HUES48 (cell line): ENCODE data around the gene TSPOAP1.

ENCODE experiments used
- H3K27ac ChIP-seq: one replicate; pipeline ENCODE4 v1.7.0; 2013; ENCODE audit warnings: low read depth, low read length, inconsistent platforms
- H3K27me3 ChIP-seq: 2 replicates; pipeline ENCODE4 v1.6.1; 2013; ENCODE audit warnings: mild to moderate bottlenecking, low read length; ENCODE audit not compliant: control insufficient read depth, insufficient read depth
- H3K36me3 ChIP-seq: 2 replicates; pipeline ENCODE4 v1.6.1; 2013; ENCODE audit warnings: low read length; ENCODE audit not compliant: control insufficient read depth, insufficient read depth
- H3K4me1 ChIP-seq: 2 replicates; pipeline ENCODE4 v1.6.1; 2013; ENCODE audit warnings: mild to moderate bottlenecking, low read length; ENCODE audit not compliant: control insufficient read depth, insufficient read depth
- H3K4me3 ChIP-seq: 2 replicates; pipeline ENCODE4 v1.5.1; 2013; ENCODE audit warnings: mild to moderate bottlenecking, low read depth, low read length
- H3K9ac ChIP-seq: 2 replicates; pipeline ENCODE4 v1.6.1; 2013; ENCODE audit warnings: mild to moderate bottlenecking, low read depth, low read length, moderate library complexity
- H3K9me3 ChIP-seq: 2 replicates; pipeline ENCODE4 v1.6.1; 2013; ENCODE audit warnings: low read length; ENCODE audit not compliant: control insufficient read depth, insufficient read depth

Gene TSPOAP1

GRCh38 chr17:58284613-58285421 lies 43.8 kb downstream of the TSPOAP1 start:
- Histone ChIP-seq H3K27me3 (no peaks in the 10 kb centered on the region; the same call in 1 of the 2 replicates), H3K4me1 (peaks cover 11% of the 10 kb centered on the region), H3K36me3 (no peaks in the 10 kb centered on the region), H3K27ac (peak overlapping the region; percentile 40), H3K9ac (no peak overlapping the region), H3K9me3 (no peaks in the 10 kb centered on the region), H3K4me3 (no peak overlapping the region)

GRCh38 chr17:58283674-58284612 lies 44.7 kb downstream of the TSPOAP1 start:
- H3K27me3 ChIP-seq: peaks cover 8% of the 10 kb centered on the region
- peak overlapping the region; percentile 40 for H3K27ac ChIP-seq
- no peaks in the 10 kb centered on the region for H3K9me3 ChIP-seq
- peaks cover 14% of the 10 kb centered on the region for H3K4me1 ChIP-seq
- no peak overlapping the region for H3K4me3 ChIP-seq
- no peak overlapping the region for H3K9ac ChIP-seq
- no peaks in the 10 kb centered on the region for H3K36me3 ChIP-seq

- peaks cover 16% of the 10 kb centered on the region for H3K4me1 ChIP-seq
- no peak overlapping the region for H3K27ac ChIP-seq
- H3K4me3 ChIP-seq: no peak overlapping the region
Observed at GRCh38 chr17:58282442-58282841, 46.2 kb downstream of the TSPOAP1 start.

GRCh38 chr17:58281511-58282011 lies 47.0 kb downstream of the TSPOAP1 start:
- Histone ChIP-seq H3K9ac (no peak overlapping the region), H3K27me3 (peaks cover 21% of the 10 kb centered on the region), H3K4me3 (no peak overlapping the region), H3K9me3 (no peaks in the 10 kb centered on the region), H3K27ac (no peak overlapping the region), H3K36me3 (no peaks in the 10 kb centered on the region), H3K4me1 (peaks cover 16% of the 10 kb centered on the region)

More at GRCh38 chr17:58282442-58282841, 46.2 kb downstream of the TSPOAP1 start:
- peaks cover 18% of the 10 kb centered on the region for H3K27me3 ChIP-seq
- no peaks in the 10 kb centered on the region for H3K36me3 ChIP-seq
- H3K9me3 ChIP-seq: no peaks in the 10 kb centered on the region
- H3K9ac ChIP-seq: no peak overlapping the region

- no peaks in the 10 kb centered on the region for H3K9me3 ChIP-seq
- H3K9ac ChIP-seq: no peak within 1 kb of the TSS
- H3K27me3 ChIP-seq: peaks cover 21% of the 10 kb centered on the region
- H3K4me3 ChIP-seq: no peak within 1 kb of the TSS
- peaks cover 16% of the 10 kb centered on the region for H3K4me1 ChIP-seq
- H3K27ac ChIP-seq: no peak within 1 kb of the TSS
- H3K36me3 ChIP-seq: no peaks in the 10 kb centered on the region
Observed at GRCh38 chr17:58280480-58281217, 47.9 kb downstream of the TSPOAP1 start, which contains the start of gene MPO. MPO (minus strand) TSS chr17:58280935; CDS start chr17:58280758, 177 bp downstream.

GRCh38 chr17:58279736-58280479 lies 48.7 kb downstream of the TSPOAP1 start:
- Histone ChIP-seq H3K4me1 (peaks cover 12% of the 10 kb centered on the region), H3K9me3 (no peaks in the 10 kb centered on the region), H3K27me3 (peaks cover 21% of the 10 kb centered on the region), H3K36me3 (no peaks in the 10 kb centered on the region), H3K27ac (no peak overlapping the region), H3K4me3 (no peak overlapping the region), H3K9ac (no peak overlapping the region)

- peaks cover 21% of the 10 kb centered on the region for H3K27me3 ChIP-seq
- no peak overlapping the region for H3K4me3 ChIP-seq
- no peaks in the 10 kb centered on the region for H3K9me3 ChIP-seq
- no peak overlapping the region for H3K27ac ChIP-seq
- H3K9ac ChIP-seq: no peak overlapping the region
- no peaks in the 10 kb centered on the region for H3K36me3 ChIP-seq
- peaks cover 5% of the 10 kb centered on the region; the same call in 1 of the 2 replicates for H3K4me1 ChIP-seq
Observed at GRCh38 chr17:58279016-58279711, 49.4 kb downstream of the TSPOAP1 start.

GRCh38 chr17:58278661-58279015 lies 50.0 kb downstream of the TSPOAP1 start:
- Histone ChIP-seq H3K27ac (no peak overlapping the region), H3K9me3 (no peaks in the 10 kb centered on the region), H3K9ac (no peak overlapping the region), H3K27me3 (peaks cover 21% of the 10 kb centered on the region), H3K4me1 (peaks cover 5% of the 10 kb centered on the region; the same call in 1 of the 2 replicates), H3K36me3 (no peaks in the 10 kb centered on the region), H3K4me3 (no peak overlapping the region)

- Histone ChIP-seq H3K4me1 (peaks cover 5% of the 10 kb centered on the region; the same call in 1 of the 2 replicates), H3K27ac (no peak overlapping the region), H3K9me3 (no peaks in the 10 kb centered on the region), H3K4me3 (no peak overlapping the region), H3K9ac (no peak overlapping the region), H3K36me3 (no peaks in the 10 kb centered on the region), H3K27me3 (peaks cover 21% of the 10 kb centered on the region)
Observed at GRCh38 chr17:58277802-58278595, 50.6 kb downstream of the TSPOAP1 start.
